ENCODE results near the gene F7. TPM values are rescaled to one million over a fixed set of nuclear protein-coding genes. Genes with fewer than 3 reads are reported as not detected.

F7 gene
- total RNA-seq, 1 donor: not detected

- no peak for TF ChIP-seq CTCF (IDR thresholded peaks at IDR 0.05; ENCODE audit: insufficient read depth, low read depth, low read length)
- H3K4me3 ChIP-seq (ENCODE audit: low read depth, low read length): no peak overlapping the region
- no peak for DNase-seq (ENCODE audit: low read depth)
Observed at GRCh38 chr13:113087923-113088690, 17.5 kb upstream of the F7 start.

- TF ChIP-seq CTCF (IDR thresholded peaks at IDR 0.05; ENCODE audit: insufficient read depth, low read depth, low read length): no peak
- no peak for DNase-seq (ENCODE audit: low read depth)
- H3K4me3 ChIP-seq (ENCODE audit: low read depth, low read length): no peak overlapping the region
Observed at GRCh38 chr13:113088691-113089020, 16.9 kb upstream of the F7 start.

GRCh38 chr13:113089693-113090414 lies 15.7 kb upstream of the F7 start:
- no peak for DNase-seq (ENCODE audit: low read depth)
- H3K4me3 ChIP-seq (ENCODE audit: low read depth, low read length): no peak overlapping the region
- no peak for TF ChIP-seq CTCF (IDR thresholded peaks at IDR 0.05; ENCODE audit: insufficient read depth, low read depth, low read length)

GRCh38 chr13:113090415-113090770 lies 15.2 kb upstream of the F7 start:
- TF ChIP-seq CTCF (IDR thresholded peaks at IDR 0.05; ENCODE audit: insufficient read depth, low read depth, low read length): no peak
- no peak overlapping the region for H3K4me3 ChIP-seq (ENCODE audit: low read depth, low read length)
- no peak for DNase-seq (ENCODE audit: low read depth)

- no peak overlapping the region for H3K4me3 ChIP-seq (ENCODE audit: low read depth, low read length)
- TF ChIP-seq CTCF (IDR thresholded peaks at IDR 0.05; ENCODE audit: insufficient read depth, low read depth, low read length): no peak
- DNase-seq (ENCODE audit: low read depth): no peak
Observed at GRCh38 chr13:113090806-113091205, 14.8 kb upstream of the F7 start.

- no peak for DNase-seq (ENCODE audit: low read depth)
- TF ChIP-seq CTCF (IDR thresholded peaks at IDR 0.05; ENCODE audit: insufficient read depth, low read depth, low read length): no peak
- no peak overlapping the region for H3K4me3 ChIP-seq (ENCODE audit: low read depth, low read length)
Observed at GRCh38 chr13:113091211-113091771, 14.3 kb upstream of the F7 start.
